NT2/D1 (cell line): ENCODE measurements around the gene SLC26A5.

Experiments
- SUZ12 ChIP-seq: IDR thresholded peaks from 2 replicates; pipeline ENCODE4 v1.6.1; 2011; ENCODE audit not compliant: insufficient read length, insufficient read depth; ENCODE audit errors: extremely low read depth
- YY1 ChIP-seq: IDR thresholded peaks from 2 replicates; pipeline ENCODE4 v1.6.1; 2011; ENCODE audit not compliant: insufficient read length, insufficient read depth

DNA sequence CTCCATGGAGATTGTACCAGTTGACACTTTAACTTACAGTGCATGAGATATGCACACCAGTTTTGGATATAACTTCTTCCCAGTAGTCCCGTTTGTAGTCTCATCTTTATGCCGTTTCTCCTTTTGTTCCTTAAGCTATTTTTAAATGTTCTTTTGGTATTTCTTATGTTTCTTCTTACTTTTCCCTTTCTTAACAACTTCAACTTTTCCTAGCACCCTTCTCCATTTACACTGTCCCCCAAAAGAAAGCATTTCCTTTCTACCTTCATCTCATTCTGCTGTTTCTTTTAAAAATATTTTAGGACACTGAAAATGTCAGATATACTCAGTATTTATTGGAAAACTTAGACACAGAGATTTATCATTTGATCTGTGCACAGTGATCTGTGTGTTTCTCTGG, 97.0 kb downstream of the SLC26A5 start:
- TF ChIP-seq YY1 (no peak), SUZ12 (no peak)
